Small intestine (tissue), 7 donors: ENCODE measurements around the gene PCSK2. TPM values are rescaled to one million over a fixed set of nuclear protein-coding genes. Genes with fewer than 3 reads are reported as not detected.
A peak's percentile ranks its signal among the peaks of the same experiment; 100 is the strongest.

Experiments
- DNase-seq, 2 donors: peaks; one replicate each; pipeline versions ENCODE4 v3.0.0 to v3.0.0-alpha.2; 2013
- FAIRE-seq: peaks from 2 replicates; lab custom pipeline; 2012; peaks lifted over from hg19 to GRCh38; lab: Jason Lieb, UNC
- H3K27ac ChIP-seq, 3 donors: one replicate each; pipeline ENCODE4 v1.5.1; 2013; ENCODE audit warnings: low read length in 2 of 3, mild to moderate bottlenecking in 2 of 3, control low read depth in 1 of 3, inconsistent platforms in 1 of 3, low read depth in 1 of 3, moderate library complexity in 1 of 3
- H3K27me3 ChIP-seq, 3 donors: one replicate each; pipeline ENCODE4 v1.6.1; 2013; ENCODE audit warnings: low read length in 3 of 3, inconsistent platforms in 1 of 3; ENCODE audit not compliant: control insufficient read depth in 3 of 3, insufficient read depth in 3 of 3
- H3K36me3 ChIP-seq, 3 donors: one replicate each; pipeline ENCODE4 v1.6.1; 2013; ENCODE audit warnings: low read length in 3 of 3, inconsistent platforms in 1 of 3, low read depth in 1 of 3, mild to moderate bottlenecking in 1 of 3, moderate library complexity in 1 of 3; ENCODE audit not compliant: control insufficient read depth in 3 of 3, insufficient read depth in 2 of 3
- H3K4me1 ChIP-seq, 3 donors: one replicate each; pipeline ENCODE4 v1.6.1; 2013; ENCODE audit warnings: low read length in 2 of 3, inconsistent platforms in 1 of 3, low read depth in 1 of 3, mild to moderate bottlenecking in 1 of 3, moderate library complexity in 1 of 3; ENCODE audit not compliant: control insufficient read depth in 3 of 3, insufficient read depth in 2 of 3
- H3K4me3 ChIP-seq, 3 donors: one replicate each; pipeline ENCODE4 v1.5.1; 2013; ENCODE audit warnings: low read length in 3 of 3, control low read depth in 1 of 3, inconsistent platforms in 1 of 3, low read depth in 1 of 3, mild to moderate bottlenecking in 1 of 3, moderate library complexity in 1 of 3
- H3K9me3 ChIP-seq, 2 donors: one replicate each; pipeline ENCODE4 v1.6.1; 2013; ENCODE audit warnings: low read depth in 1 of 2, low read length in 1 of 2; ENCODE audit not compliant: control insufficient read depth in 2 of 2, insufficient read depth in 1 of 2
- WGBS, 3 donors: extraction: QIAGEN DNeasy Blood & Tissue Kit; methylation state at CpG; one replicate each; pipeline ENCODE4 v1.1.7; 2013; 5-methylcytosine and 5-hydroxymethylcytosine counted together
- polyA plus RNA-seq, 4 donors: library from polyadenylated mRNA; stranded (reverse) in 3 of 4; unstranded in 1 of 4; fragments of 200-250 nt in 3 of 4; fragments of 120-200 nt in 1 of 4; gene quantifications; one replicate each; pipeline versions ENCODE4 v1.2.1 to v1.2.3, GENCODE V29; 2013
- donor health status: healthy with polysubstance abuse.
- donor health status: control.
- donor health status: control.
- donor health status: Bipolar disorder and iron deficiency.
- donor health status: healthy.

The PCSK2 gene
- polyA plus RNA-seq, 4 donors: 0.27 to 2.6 (median 0.78) TPM

DNA sequence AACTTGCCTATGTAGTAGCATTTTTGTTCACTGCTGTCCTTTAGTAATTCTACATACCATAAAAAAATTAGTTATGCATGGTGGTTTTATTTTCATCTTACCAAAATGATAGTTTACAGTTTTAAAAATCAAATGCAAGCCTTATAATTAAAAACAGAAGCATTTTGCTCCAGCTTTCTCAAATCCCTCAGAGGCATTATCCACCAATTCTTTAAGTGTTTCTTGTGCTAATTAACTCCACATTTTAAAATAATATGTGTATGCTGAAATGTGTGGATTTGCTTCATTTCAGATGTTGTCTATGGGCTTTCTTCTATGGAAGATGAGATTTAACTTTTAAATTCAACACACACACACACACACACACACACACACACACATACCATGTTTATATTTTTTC lies 49.3 kb downstream of the PCSK2 start:
- Histone ChIP-seq H3K27me3 (no peaks in the 10 kb centered on the region), H3K36me3 (no peaks in the 10 kb centered on the region), H3K4me3 (no peak overlapping the region), H3K4me1 (no peaks in the 10 kb centered on the region), H3K9me3 (no peaks in the 10 kb centered on the region), H3K27ac (no peak overlapping the region)
- DNase-seq (no peak), FAIRE-seq (no peak)

DNA sequence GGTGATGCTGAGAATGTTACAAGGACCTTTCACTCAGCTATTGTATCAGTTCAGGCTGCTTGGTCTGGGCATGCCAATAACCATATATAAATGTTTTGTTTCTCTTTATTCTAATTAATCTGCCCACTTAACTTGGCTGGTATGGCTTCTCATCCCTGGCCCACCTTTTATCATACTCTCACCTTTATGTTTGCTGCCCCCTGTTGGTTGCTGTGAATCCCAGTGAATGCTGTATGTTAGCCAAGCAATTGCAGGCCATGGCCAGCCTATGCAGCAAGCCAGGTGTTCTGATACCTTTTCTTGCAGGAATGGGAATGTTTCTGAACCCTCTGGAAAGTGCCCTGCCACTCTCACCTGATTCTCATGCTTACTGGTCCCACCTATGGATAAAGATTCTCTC lies 54.6 kb downstream of the PCSK2 start:
- Histone ChIP-seq H3K27ac (no peak overlapping the region), H3K27me3 (no peaks in the 10 kb centered on the region), H3K36me3 (no peaks in the 10 kb centered on the region), H3K4me3 (no peak overlapping the region), H3K4me1 (no peaks in the 10 kb centered on the region), H3K9me3 (no peaks in the 10 kb centered on the region)
- DNase-seq (peak; percentile 27 to 44), FAIRE-seq (no peak)

GRCh38 chr20:17282501-17282900 lies 55.7 kb downstream of the PCSK2 start:
- DNase-seq (no peak), FAIRE-seq (no peak)
- Histone ChIP-seq H3K4me1 (no peaks in the 10 kb centered on the region), H3K27me3 (no peaks in the 10 kb centered on the region), H3K36me3 (no peaks in the 10 kb centered on the region), H3K4me3 (no peak overlapping the region), H3K27ac (no peak overlapping the region), H3K9me3 (no peaks in the 10 kb centered on the region)
- 64 to 71% (median 65%) methylated on average over 3 of the region's 3 CpGs for WGBS, 3 donors

DNA sequence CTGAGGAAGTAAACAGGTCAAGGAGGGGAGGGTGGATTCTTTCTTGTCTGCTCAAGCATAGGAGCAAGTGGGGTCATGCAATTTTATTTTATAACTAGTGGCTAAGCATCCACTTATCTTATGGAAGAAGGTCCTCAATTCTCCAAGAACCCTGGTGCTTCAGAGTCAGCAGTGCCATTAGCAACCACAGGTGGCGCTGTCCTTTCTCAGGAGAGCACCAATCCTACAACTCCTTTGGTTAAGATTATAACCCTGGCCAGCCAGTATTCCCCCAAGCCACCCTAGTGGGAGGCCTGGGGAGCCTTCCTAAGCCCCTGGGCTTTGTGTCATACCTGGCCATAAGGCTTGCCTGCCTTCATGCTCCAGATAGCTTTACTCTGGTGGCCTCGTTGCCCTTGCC lies 60.7 kb downstream of the PCSK2 start:
- FAIRE-seq (no peak), DNase-seq (no peak)
- H3K27me3 ChIP-seq: no peaks in the 10 kb centered on the region
- no peak overlapping the region for H3K4me3 ChIP-seq
- H3K9me3 ChIP-seq: no peaks in the 10 kb centered on the region
- H3K27ac ChIP-seq: no peak overlapping the region
- no peaks in the 10 kb centered on the region for H3K36me3 ChIP-seq
- WGBS, 3 donors: 56 to 67% (median 60%) methylated on average over 2 of the region's 2 CpGs
- H3K4me1 ChIP-seq: no peaks in the 10 kb centered on the region

GRCh38 chr20:17287998-17288397 lies 61.2 kb downstream of the PCSK2 start:
- 81 to 86% (median 81%) methylated on average over 3 of the region's 3 CpGs for WGBS, 3 donors

DNA sequence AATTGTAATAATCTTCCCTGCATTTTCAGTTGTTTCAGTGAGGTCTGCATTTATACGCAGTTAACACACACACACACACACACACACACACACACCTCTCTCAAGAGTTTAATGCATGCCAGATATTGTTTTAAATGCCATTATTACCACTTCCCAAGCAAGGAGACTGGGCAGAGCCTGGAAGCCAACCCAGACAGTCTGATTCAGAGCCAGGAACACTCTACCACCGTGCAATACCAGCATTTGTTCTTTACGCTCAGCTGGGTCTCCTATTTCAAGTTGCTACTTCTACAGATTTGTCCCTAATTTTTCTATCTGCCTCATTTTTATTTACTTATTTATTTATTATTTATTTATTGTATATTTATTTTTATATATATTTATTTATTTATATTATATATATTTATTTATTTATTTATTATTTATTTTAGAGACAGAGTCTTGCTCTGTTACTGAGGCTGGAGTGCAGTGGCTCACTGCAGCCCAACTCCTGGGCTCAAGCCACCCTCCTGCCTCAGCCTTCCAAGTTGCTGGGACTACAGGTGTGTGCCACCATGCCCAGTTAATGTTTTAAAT lies 68.4 kb downstream of the PCSK2 start:
- DNase-seq (no peak), FAIRE-seq (no peak)
- Histone ChIP-seq H3K9me3 (no peaks in the 10 kb centered on the region), H3K36me3 (no peaks in the 10 kb centered on the region), H3K27ac (no peak overlapping the region), H3K27me3 (no peaks in the 10 kb centered on the region), H3K4me3 (no peak overlapping the region), H3K4me1 (no peaks in the 10 kb centered on the region)
- WGBS, 3 donors: 88 to 89% (median 88%) methylated on average over 3 of the region's 3 CpGs

More at GRCh38 chr20:17287998-17288397, 61.2 kb downstream of the PCSK2 start:
- no peaks in the 10 kb centered on the region for H3K36me3 ChIP-seq
- no peak overlapping the region for H3K27ac ChIP-seq
- H3K9me3 ChIP-seq: no peaks in the 10 kb centered on the region
- DNase-seq: no peak
- H3K4me1 ChIP-seq: no peaks in the 10 kb centered on the region
- H3K4me3 ChIP-seq: no peak overlapping the region
- FAIRE-seq: no peak
- H3K27me3 ChIP-seq: no peaks in the 10 kb centered on the region

- no peaks in the 10 kb centered on the region for H3K9me3 ChIP-seq
- FAIRE-seq (no peak), DNase-seq (no peak)
These were observed 69.2 kb downstream of the PCSK2 start for GRCh38 chr20:17295991-17296390.

DNA sequence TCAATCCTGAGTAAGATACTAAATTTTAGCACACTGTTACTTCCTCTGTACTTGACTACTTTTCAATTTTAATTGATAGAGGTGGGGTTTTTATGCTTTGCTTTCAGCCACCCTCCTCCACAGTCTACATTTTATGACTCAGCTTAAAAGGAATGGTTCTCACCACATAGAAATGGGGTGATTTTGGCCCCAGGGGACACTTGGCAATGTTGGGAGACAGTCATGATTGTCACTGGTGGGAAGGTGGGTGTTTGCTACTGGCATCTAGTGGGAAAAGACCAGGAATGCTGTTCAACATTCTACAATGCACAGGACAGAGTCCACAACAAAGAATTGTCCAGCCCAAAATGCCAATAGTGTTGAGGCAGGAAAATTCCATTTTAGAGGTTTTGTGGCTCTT lies 71.3 kb downstream of the PCSK2 start:
- FAIRE-seq: no peak
- Histone ChIP-seq H3K4me1 (no peaks in the 10 kb centered on the region), H3K27ac (no peak overlapping the region), H3K4me3 (no peak overlapping the region), H3K9me3 (no peaks in the 10 kb centered on the region), H3K27me3 (no peaks in the 10 kb centered on the region), H3K36me3 (no peaks in the 10 kb centered on the region)
- no peak for DNase-seq

More at GRCh38 chr20:17295991-17296390, 69.2 kb downstream of the PCSK2 start:
- Histone ChIP-seq H3K4me1 (no peaks in the 10 kb centered on the region), H3K27ac (no peak overlapping the region), H3K4me3 (no peak overlapping the region), H3K27me3 (no peaks in the 10 kb centered on the region), H3K36me3 (no peaks in the 10 kb centered on the region)
- 79 to 83% (median 80%) methylated on average over 4 of the region's 4 CpGs for WGBS, 3 donors

DNA sequence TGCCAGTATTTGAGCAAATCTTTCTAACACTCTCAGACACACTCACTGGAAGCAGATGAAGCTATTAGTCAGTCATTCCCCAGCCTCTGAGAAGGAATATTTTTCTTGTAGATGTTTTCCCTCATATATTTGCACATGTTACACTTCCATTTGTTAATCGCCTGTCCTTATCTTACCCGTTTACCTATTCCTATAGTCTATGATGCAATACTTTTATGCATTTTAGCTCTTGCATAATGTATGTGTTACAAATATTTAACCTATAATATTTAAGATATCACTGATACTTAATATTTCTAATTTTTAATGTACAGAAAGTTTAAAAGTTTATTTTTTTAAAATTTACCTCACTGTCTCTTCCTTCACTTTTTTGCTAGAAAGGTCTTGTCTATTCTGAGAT lies 71.9 kb downstream of the PCSK2 start:
- H3K4me1 ChIP-seq: no peaks in the 10 kb centered on the region
- no peak overlapping the region for H3K27ac ChIP-seq
- H3K36me3 ChIP-seq: no peaks in the 10 kb centered on the region
- no peaks in the 10 kb centered on the region for H3K27me3 ChIP-seq
- FAIRE-seq (no peak), DNase-seq (no peak)
- no peaks in the 10 kb centered on the region for H3K9me3 ChIP-seq
- 45 to 78% (median 57%) methylated on average over 2 of the region's 2 CpGs for WGBS, 3 donors
- H3K4me3 ChIP-seq: no peak overlapping the region
